ENCODE data around the gene FERMT3. TPM values are rescaled to one million over a fixed set of nuclear protein-coding genes. Genes with fewer than 3 reads are reported as not detected.

The FERMT3 gene
- total RNA-seq, 1 donor from 2014 or later, result 4.4 TPM

GRCh38 chr11:64185693-64186491 is 20.6 kb upstream of the FERMT3 start, which contains the start of gene STIP1:
STIP1 (plus strand) TSS chr11:64186171; CDS start chr11:64186262, 91 bp downstream.
- peak; percentile 100 for DNase-seq (ENCODE audit: low read depth in 2 of 2)

- peak; percentile 23 to 34 for DNase-seq (ENCODE audit: low read depth in 2 of 2)
These were observed 19.9 kb upstream of the FERMT3 start for GRCh38 chr11:64186492-64187165.

- DNase-seq (ENCODE audit: low read depth in 2 of 2), result no peak
These were observed 14.1 kb upstream of the FERMT3 start for GRCh38 chr11:64192434-64192833.

- DNase-seq (ENCODE audit: low read depth in 2 of 2), result no peak
These were observed 9.9 kb upstream of the FERMT3 start for GRCh38 chr11:64196626-64197025.

GRCh38 chr11:64198511-64198910 is 8.0 kb upstream of the FERMT3 start:
- DNase-seq (ENCODE audit: low read depth in 2 of 2), result no peak

GRCh38 chr11:64201543-64201942 is 5.0 kb upstream of the FERMT3 start:
- DNase-seq (ENCODE audit: low read depth in 2 of 2), result no peak

- no peak for DNase-seq (ENCODE audit: low read depth in 2 of 2)
These were observed 3.5 kb upstream of the FERMT3 start for GRCh38 chr11:64202992-64203391.

GRCh38 chr11:64203421-64204079 is 3.0 kb upstream of the FERMT3 start:
- no peak for DNase-seq (ENCODE audit: low read depth in 2 of 2)

- no peak for DNase-seq (ENCODE audit: low read depth in 2 of 2)
These were observed 2.5 kb upstream of the FERMT3 start for GRCh38 chr11:64204080-64204440.

GRCh38 chr11:64204464-64204989 is 2.0 kb upstream of the FERMT3 start:
- peak; percentile 87 to 95 for DNase-seq (ENCODE audit: low read depth in 2 of 2)

- peak; percentile 76 to 84 for DNase-seq (ENCODE audit: low read depth in 2 of 2)
These were observed 950 bp downstream of the FERMT3 start for GRCh38 chr11:64207256-64208085.

GRCh38 chr11:64208086-64208795 is 1.7 kb downstream of the FERMT3 start:
- DNase-seq (ENCODE audit: low read depth in 2 of 2), result no peak

GRCh38 chr11:64208796-64209562 is 2.5 kb downstream of the FERMT3 start:
- no peak for DNase-seq (ENCODE audit: low read depth in 2 of 2)

- no peak for DNase-seq (ENCODE audit: low read depth in 2 of 2)
These were observed 3.0 kb downstream of the FERMT3 start for GRCh38 chr11:64209563-64209843.

- no peak for DNase-seq (ENCODE audit: low read depth in 2 of 2)
These were observed 3.9 kb downstream of the FERMT3 start for GRCh38 chr11:64210301-64211020.

GRCh38 chr11:64211181-64211872 is 4.8 kb downstream of the FERMT3 start:
- DNase-seq (ENCODE audit: low read depth in 2 of 2), result no peak

GRCh38 chr11:64216879-64217278 is 10.4 kb downstream of the FERMT3 start:
- no peak for DNase-seq (ENCODE audit: low read depth in 2 of 2)

GRCh38 chr11:64218628-64219353 is 12.3 kb downstream of the FERMT3 start:
- DNase-seq (ENCODE audit: low read depth in 2 of 2), result no peak
